ENCODE measurements around the gene BTBD17.

GRCh38 chr17:74359916-74360315, 1.8 kb downstream of the BTBD17 start:
- TF ChIP-seq YY1 (IDR thresholded peaks at IDR 0.05; ENCODE audit: low read depth) (no peak), NFIC (IDR thresholded peaks at IDR 0.05) (no peak), USF1 (IDR thresholded peaks at IDR 0.05) (no peak), REST (IDR thresholded peaks at IDR 0.05; ENCODE audit: low read depth) (no peak), RAD21 (IDR thresholded peaks at IDR 0.05; ENCODE audit: low read depth) (no peak), EP300 (IDR thresholded peaks at IDR 0.05; ENCODE audit: borderline replicate concordance) (no peak), TCF12 (IDR thresholded peaks at IDR 0.05; ENCODE audit: low read depth) (no peak), MAX (IDR thresholded peaks at IDR 0.05) (no peak), EGR1 (IDR thresholded peaks at IDR 0.05) (no peak), FOXM1 (IDR thresholded peaks at IDR 0.05; ENCODE audit: borderline replicate concordance, low read depth) (no peak), CEBPB (IDR thresholded peaks at IDR 0.05) (no peak)

Measured in Ishikawa (cell line).